Lower lobe of right lung (tissue), 2 donors: ENCODE measurements around the gene DDX25. TPM values are rescaled to one million over a fixed set of nuclear protein-coding genes. Genes with fewer than 3 reads are reported as not detected.

Experiments used
- ATAC-seq, 2 donors: fragments of 200-7000 bp; cut with Tn5 transposase; one replicate each; pipeline ENCODE4 v1.9.1; 2020 to 2022; ENCODE audit warnings: mild to moderate bottlenecking in 2 of 2, moderate library complexity in 2 of 2
- DNase-seq: peaks from one replicate; pipeline ENCODE4 v3.0.0-alpha.2; 2020
- H3K27ac ChIP-seq: fragments of 200-600 bp; one replicate; pipeline ENCODE4 v1.8.0; 2022
- H3K27me3 ChIP-seq: fragments of 200-600 bp; one replicate; pipeline ENCODE4 v1.8.0; 2022; ENCODE audit warnings: low read depth
- H3K36me3 ChIP-seq: fragments of 200-600 bp; one replicate; pipeline ENCODE4 v1.8.0; 2022; ENCODE audit warnings: mild to moderate bottlenecking
- H3K4me1 ChIP-seq: fragments of 200-600 bp; one replicate; pipeline ENCODE4 v1.8.0; 2022
- H3K4me3 ChIP-seq: fragments of 200-600 bp; one replicate; pipeline ENCODE4 v1.8.0; 2022; ENCODE audit warnings: mild to moderate bottlenecking
- H3K9me3 ChIP-seq: fragments of 200-600 bp; one replicate; pipeline ENCODE4 v1.8.0; 2022
- intact Hi-C: fragments of 100-400 bp; cut with DNase I; formaldehyde crosslinking; loops from one replicate; pipeline ENCODE4 v1.11.0; 2022
- total RNA-seq: library from RNA; stranded (reverse); fragmentation: NEBNext Ultra II Directional; extraction: Animal tissue kit (Norgen Biotek cat#: 25700); gene quantifications from one replicate; pipeline ENCODE4 v1.2.1, GENCODE V29; 2021
- TF ChIP-seq, protein P1 (sequence below): fragments of 200-600 bp; IDR thresholded peaks from one replicate; pipeline ENCODE4 v1.8.0; 2022; ENCODE audit warnings: antibody characterized with exemption, mild to moderate bottlenecking
- donor health status: DM: no; HTN: yes; CAD: no; lungs with severe emphysema.

Gene DDX25
- total RNA-seq, 1 donor from 2014 or later = not detected

DNA sequence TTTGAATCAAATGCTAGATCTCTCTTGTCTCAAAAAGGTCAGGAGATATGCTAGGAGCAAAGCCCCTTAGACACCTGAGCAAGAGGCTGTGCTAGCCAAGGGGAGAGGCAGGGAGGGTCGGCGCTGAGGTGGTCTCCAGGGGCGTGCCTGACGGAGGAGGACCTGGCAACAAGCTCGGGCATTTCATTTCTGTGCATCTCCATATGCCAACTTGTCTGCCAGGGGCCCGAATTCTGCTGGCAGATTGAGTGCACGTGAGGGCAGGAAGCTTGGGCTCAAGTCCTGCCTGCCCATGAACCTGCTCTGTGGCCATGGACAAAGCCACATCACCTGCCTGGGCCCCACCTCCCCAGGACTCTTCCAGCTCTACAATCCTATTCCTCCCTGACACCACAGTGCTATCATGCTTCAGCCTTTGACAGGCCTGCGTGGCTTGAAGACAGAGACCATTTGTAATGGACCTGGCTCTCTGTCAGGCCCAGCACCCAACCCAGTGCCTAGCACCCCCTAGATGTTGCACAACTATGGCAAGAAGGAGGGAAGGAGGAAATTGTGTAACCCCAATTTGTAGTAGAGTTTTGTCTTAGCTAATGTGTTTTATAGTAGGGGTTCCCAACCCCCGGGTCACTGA is 25.3 kb downstream of the DDX25 start:
- ATAC-seq (no peak), DNase-seq (no peak)
- Histone ChIP-seq H3K27me3 (no peaks in the 10 kb centered on the region), H3K36me3 (no peaks in the 10 kb centered on the region), H3K27ac (no peak overlapping the region), H3K4me3 (no peak overlapping the region), H3K9me3 (no peaks in the 10 kb centered on the region), H3K4me1 (no peaks in the 10 kb centered on the region)
- TF ChIP-seq, protein P1, sequence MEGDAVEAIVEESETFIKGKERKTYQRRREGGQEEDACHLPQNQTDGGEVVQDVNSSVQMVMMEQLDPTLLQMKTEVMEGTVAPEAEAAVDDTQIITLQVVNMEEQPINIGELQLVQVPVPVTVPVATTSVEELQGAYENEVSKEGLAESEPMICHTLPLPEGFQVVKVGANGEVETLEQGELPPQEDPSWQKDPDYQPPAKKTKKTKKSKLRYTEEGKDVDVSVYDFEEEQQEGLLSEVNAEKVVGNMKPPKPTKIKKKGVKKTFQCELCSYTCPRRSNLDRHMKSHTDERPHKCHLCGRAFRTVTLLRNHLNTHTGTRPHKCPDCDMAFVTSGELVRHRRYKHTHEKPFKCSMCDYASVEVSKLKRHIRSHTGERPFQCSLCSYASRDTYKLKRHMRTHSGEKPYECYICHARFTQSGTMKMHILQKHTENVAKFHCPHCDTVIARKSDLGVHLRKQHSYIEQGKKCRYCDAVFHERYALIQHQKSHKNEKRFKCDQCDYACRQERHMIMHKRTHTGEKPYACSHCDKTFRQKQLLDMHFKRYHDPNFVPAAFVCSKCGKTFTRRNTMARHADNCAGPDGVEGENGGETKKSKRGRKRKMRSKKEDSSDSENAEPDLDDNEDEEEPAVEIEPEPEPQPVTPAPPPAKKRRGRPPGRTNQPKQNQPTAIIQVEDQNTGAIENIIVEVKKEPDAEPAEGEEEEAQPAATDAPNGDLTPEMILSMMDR = no peak
- intact Hi-C loops = no loop called here

DNA sequence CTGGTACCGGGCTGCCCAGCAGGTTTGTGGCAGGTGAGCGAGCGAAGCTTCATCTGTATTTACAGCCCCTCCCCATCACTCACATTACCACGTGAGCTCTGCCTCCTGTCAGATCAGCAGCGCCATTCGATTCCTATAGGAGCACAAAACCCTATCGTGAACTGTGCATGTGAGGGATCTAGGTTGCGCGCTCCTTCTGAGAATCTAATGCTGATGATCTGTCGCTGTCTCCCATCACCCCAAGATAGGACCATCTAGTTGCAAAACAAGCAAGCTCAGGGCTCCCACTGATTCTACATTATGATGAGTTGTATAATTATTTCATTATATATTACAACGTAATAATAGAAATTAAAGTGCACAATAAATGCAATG is 25.8 kb downstream of the DDX25 start:
- TF ChIP-seq, protein P1 = no peak
- intact Hi-C loops = no loop called here
- Histone ChIP-seq H3K27ac (no peak overlapping the region), H3K4me1 (no peaks in the 10 kb centered on the region), H3K4me3 (no peak overlapping the region), H3K36me3 (no peaks in the 10 kb centered on the region), H3K9me3 (no peaks in the 10 kb centered on the region), H3K27me3 (no peaks in the 10 kb centered on the region)
- no peak for ATAC-seq
- no peak for DNase-seq

DNA sequence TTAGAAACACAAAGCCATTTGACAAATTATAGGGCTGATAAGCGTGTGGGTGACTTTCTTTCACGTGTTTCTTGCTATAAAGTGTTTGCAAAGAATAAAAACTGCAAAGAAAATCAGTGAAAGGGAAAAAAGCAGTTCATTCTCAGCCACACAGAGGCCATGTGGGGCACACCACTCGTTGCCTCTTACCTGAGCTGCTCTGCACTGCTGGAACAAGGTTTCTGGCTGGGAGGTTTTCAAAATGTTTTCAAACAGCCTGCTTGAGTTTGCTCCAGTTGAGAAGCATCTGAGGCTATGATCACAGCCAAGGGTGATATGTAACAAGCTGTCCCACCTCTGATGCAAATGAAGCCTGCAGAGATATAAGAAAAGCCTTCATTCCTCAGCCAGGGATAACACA is 26.8 kb downstream of the DDX25 start:
- ATAC-seq (no peak), DNase-seq (no peak)
- intact Hi-C loops = no loop called here

DNA sequence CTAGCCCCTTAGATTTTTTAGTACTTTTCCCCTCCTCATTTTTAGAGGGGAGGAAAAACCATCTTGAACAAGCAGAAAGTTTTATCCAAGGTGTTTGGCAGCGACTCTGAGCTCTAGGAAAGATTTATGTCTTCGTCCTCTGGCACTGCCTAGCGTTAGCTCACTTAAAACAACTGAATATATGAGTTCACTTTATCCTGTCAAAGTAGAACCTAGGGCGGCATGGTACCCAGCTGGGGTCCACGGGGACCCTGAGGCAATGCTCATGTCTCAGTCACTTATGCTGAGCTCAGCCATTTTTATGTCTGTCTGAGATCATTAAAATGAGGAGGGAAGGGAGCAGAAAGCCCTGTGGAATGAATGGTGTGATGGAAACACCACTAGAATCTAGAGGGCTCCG is 27.4 kb downstream of the DDX25 start:
- TF ChIP-seq, protein P1 = no peak
- Histone ChIP-seq H3K9me3 (no peaks in the 10 kb centered on the region), H3K4me1 (no peaks in the 10 kb centered on the region), H3K27ac (no peak overlapping the region), H3K27me3 (no peaks in the 10 kb centered on the region), H3K36me3 (no peaks in the 10 kb centered on the region), H3K4me3 (no peak overlapping the region)
- DNase-seq (no peak), ATAC-seq (no peak)
- intact Hi-C loops = no loop called here

More for the DNA sequence above, 26.8 kb downstream of the DDX25 start:
- Histone ChIP-seq H3K4me3 (no peak overlapping the region), H3K27ac (no peak overlapping the region), H3K4me1 (no peaks in the 10 kb centered on the region), H3K36me3 (no peaks in the 10 kb centered on the region), H3K27me3 (no peaks in the 10 kb centered on the region), H3K9me3 (no peaks in the 10 kb centered on the region)
- TF ChIP-seq, protein P1 = no peak

DNA sequence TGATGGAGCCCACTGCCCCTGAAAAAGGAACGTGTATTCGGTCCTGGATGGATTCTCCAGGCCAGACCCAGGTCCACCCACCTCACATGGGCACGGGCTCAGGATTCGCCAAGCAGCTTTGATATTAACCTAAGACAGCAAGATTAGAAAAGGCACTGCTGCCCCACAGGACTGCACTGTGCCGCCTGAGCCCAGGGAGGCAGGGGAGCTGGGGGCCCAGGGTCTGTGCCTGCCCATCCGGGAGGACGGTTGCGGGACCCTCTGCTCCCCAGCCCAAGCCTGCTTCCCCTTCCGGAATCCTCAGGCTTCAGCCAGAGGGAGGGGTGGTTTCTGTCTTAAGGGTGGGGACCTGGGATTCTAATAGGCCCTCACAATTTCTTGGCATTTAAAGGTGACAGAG is 28.0 kb downstream of the DDX25 start:
- Histone ChIP-seq H3K9me3 (no peaks in the 10 kb centered on the region), H3K27ac (no peak overlapping the region), H3K4me1 (no peaks in the 10 kb centered on the region), H3K36me3 (no peaks in the 10 kb centered on the region), H3K27me3 (no peaks in the 10 kb centered on the region), H3K4me3 (no peak overlapping the region)
- intact Hi-C loops = no loop called here
- DNase-seq (no peak), ATAC-seq (no peak)
- TF ChIP-seq, protein P1 = no peak
